CD4-positive, alpha-beta T cell treated with Interleukin-12 subunit alpha and Interleukin-12 subunit beta, for 1 hour (primary cell): ENCODE data around the gene SHH.

Source experiments
- DNase-seq: peaks from one replicate; pipeline ENCODE4 v3.0.0-alpha.2; 2020

The SHH gene

DNA sequence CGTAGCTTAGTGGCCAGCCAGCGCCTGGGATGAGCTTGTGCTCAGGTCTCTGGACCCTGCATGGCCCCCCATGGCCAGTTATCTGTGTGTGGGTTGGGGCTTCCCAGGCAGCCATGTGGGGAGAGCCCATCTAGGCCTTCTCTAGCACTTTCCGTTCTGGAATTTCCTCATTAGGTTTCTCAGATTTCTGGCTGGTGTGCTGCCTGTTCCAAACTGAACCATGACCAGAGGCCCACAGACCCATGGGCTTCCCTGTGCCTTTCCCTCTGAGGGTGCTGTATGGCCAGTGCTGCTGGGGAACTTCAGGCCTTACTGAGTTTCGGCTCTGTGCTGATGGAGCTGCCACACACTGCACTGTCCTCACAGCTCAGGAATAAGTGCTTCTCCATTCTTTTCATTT, 50.2 kb downstream of the SHH start:
- DNase-seq, result no peak

DNA sequence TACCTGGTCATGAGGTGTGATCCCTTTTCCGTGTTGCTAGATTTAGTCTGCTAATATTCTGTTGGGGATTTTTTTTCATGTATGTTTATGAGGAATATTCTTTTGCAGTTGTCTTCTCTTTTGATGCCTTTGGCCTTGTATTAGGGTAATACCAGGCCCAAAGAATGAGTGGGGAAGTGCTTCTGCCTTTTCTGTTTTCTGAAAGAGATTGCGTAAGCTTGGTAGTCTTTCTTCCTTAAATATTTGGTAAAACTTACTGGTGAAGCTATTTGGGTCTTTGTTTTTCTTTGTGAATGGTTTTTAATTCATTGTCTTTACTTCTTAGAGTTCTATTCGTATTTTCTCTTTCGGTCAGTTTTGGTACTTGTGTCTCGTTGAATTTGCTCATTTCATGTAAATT, 51.1 kb downstream of the SHH start:
- DNase-seq, result no peak

DNA sequence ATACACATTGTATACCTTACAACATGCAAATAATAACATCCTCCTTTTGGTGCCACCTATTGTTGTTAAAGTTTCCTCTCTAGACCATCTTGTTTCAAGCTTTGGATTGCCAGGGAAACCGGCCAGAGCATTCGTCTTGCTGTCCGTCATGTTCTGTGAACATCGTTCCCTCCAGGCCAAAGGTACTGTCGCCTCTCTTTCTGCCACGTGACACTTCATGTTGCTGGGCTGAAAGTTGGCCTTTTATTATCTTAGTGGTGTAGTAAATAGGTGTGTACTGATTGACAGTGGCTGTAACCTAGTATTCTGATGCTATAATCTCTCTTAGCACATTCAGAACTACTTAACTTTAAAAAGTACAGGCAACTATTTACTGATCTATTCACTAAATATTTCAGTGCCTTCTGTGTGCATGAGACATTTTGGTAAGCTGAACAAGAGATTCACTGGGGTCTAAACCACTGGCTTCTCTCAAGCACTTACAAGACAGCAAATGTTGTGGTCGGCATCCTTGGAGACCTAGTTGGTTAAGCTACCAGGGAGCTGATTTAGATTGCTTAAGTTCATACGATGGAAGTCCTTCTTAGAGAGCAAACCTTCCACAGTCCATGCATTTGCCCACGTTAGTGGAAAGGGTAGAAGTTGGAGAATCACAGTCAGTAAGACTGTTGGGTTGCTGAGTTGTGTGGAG, 52.4 kb downstream of the SHH start:
- no peak for DNase-seq

DNA sequence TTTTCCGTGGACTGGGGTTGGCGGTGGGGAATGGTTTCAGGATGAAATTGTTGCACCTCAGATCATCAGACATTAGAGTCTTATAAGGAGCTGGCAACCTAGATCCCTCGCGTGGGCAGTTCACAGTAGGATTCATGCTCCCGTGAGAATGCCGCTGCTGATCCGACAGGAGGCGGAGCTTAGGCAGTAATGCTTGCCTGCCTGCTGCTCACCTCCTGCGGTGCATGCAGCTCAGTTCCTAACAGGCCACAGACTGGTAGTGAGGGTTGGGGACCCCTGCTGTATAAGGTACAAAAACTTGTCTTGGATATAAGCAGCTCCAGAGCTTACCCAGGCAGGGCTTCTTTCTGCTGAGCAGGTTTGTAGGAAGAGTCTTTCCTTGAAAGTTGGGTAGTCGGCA, 53.9 kb downstream of the SHH start:
- DNase-seq, result no peak

DNA sequence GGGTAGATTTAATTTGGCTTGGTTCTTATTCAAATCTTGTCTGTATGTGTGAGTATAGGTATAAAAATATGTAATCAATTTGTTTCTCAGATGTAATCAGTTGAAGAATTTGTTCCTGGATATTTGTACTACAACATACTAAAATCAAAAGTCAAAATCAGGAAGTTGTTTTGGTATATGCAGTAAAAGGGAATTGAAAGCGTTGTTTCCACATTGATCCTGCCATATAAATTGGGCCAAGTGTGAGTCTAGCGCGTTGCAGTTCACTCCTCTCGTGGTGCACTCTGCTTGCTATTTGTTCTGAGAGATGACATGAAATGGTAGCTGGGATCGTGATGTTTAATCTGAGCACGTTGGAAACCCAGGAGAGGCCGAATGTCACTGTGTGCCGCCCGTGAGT, 55.9 kb downstream of the SHH start:
- no peak for DNase-seq

DNA sequence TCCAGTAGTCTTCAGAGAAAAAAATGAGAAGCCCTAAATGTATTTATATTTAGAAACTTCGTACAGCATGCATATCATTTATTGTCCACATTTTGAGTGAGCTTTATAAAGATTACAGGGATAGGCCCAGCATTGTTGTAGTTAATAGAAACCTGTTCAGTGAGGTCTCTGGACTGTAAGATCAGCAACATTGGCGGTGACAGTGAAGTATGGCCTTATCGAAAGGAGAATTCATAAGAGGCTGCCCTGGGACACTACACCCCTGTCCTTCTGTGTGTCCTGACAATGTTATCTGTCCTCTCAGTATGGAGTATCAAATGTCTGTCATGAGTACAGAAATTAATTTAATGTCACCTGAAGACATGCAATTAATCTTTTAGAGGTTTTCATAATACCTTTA, 57.2 kb downstream of the SHH start:
- DNase-seq, result no peak

DNA sequence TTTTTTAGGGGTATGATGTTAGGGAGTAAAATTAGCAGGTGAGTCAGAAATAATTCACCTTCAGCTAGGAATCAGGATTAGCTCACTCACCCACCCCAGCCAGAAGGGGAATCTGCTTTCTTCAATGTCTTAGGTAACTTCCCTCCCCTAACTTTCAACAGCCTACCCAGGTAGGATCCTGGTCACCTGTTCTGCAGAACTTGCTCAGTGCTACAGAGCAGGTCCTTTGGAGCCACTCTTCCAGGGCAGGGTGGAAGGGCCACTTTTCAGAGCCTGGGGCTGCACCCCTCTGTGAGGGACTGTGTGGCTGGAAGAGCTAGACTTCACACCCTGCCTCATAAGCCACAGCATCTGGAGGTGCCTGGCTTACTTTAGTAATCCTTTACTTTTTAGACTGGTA, 58.1 kb downstream of the SHH start:
- no peak for DNase-seq

DNA sequence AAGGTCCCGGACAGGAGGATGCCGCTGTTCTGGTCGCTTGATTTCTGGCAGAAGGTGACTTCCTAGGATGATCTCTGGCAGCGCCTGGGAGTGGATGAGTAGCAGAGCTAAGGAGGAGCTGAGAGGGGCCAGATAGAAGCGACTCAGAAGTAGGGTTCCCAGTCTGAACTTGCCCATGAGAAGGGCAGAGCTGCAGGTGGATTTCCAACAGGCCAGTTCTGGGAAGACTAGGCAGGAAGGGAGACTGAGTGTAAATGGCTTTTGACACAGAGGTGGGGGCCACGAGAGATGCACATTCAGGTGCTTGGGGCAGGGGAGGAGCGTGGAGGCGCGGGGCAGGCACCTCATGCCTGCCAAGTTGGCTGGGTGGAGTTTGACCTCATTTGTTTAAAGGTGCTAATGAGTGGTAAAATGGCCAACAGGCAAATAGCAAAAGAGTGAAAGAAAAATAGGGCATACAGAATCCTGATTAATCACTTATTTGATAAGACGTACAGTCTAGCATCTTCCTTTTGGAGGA, 58.8 kb downstream of the SHH start:
- DNase-seq, result no peak

DNA sequence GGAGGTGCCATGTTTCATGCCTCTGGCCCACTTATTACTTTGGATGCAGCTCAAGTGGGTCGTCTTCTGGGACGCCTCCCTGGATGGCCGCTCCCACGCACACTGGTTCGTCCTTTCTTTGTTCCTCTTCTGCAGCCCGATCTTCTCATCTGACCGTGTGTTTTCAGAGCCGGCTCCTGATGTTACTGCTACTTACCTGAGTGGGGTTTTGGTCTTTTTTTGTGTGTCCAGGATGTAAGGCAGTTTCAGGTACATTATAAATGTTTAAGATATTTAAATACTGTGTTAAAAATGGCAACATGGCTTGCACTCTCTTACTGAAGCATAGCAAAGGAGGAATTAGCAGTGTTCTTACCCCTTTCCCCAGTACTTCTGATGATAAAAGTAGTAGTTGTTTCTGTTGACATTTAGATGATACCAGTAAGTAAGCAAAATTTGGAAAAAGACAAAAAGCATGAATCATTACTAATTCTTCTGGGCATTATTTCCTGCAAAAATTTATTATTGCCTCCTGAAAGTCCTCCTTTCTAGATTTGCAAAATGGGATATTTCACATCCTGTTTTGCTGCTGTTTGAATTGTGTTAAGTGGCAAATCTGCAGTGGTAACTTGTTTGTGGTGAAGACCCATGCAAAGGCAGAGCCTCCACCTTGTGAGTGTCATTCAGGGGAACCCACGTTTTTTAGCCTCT, 59.4 kb downstream of the SHH start:
- DNase-seq, result no peak

DNA sequence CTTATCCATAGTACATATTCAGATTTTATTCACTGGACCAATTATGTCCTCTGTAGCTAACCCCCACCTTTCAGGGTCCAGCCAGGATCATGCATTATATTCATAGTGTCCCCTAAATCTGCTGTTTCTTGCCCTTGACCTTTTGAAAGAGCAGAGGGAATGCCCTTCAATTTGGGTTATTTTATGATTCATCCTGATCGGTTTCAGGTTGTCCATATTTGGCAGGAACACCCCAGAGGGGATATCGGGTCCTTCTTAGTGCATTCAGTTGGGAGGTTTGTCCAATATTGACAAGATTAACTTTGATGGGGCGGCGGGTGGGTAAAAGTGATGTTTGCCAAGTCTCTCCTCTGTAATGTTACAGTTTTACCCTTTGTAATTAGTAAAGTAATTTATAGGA, 60.9 kb downstream of the SHH start:
- DNase-seq, result no peak

DNA sequence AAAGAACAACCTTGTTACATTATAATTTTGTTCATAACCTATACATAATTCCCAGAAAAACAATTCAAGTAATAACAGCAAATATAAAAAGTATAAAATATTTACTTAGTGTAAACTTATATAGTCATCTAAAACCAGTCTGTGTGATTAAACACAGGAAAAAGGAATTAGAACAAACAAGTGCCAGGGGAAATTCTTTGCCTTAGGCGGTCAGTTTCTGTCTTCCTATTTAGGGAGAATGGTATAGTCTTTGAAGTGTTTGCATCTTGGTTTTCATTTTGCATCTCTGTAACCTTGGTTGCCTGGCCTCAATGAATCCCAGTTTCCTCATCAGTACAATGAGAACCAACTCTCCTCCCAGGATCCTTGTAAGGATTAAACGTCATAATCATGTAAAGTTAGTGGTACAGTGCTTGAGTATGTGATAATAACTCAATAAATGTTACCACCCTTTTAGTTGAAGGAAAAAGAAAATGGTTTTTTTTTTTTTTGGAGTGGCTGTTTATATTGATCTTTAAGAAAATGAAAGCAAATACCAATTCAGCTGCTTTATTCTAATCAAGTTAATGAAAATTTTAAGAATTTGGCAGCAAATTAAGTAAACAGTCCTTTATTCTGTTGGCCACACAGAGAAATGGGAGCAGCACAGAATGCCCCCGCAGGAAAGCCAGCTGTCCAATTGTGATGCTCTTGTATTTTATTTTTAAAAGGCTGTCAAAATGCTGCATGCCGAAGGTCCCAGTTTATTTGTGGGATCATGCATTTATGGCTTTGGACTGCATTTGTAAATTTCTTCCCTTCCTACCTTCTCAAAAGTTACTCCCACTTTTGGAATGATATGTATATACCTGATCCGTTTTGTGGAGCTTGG, 61.8 kb downstream of the SHH start:
- no peak for DNase-seq
